LoVo (cell line): ENCODE results near the gene LNPEP.

Experiments used
- DNase-seq: peaks from one replicate; pipeline ENCODE4 v3.0.0-alpha.2; 2016; ENCODE audit warnings: low spot score

Gene LNPEP

GRCh38 chr5:97000391-97000790 lies 64.5 kb downstream of the LNPEP start:
- no peak for DNase-seq

DNA sequence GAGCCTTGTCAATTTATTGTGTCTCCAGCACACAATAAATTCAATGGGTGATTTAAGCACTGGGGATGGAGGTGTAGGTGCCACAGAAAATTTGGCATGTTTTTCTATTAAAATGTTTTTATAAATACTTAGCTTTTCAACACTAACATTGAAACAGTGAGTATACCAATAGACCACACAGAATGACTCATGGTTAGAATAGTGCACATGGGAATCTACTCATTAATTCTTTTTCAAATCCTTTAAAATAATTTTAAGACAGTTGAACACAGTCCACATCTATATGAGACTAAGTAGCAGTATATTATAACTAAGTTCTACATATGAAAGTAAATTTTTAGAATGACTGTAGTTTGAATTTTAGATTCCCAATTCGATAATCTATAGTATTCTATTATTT lies 67.1 kb downstream of the LNPEP start:
- no peak for DNase-seq

- no peak for DNase-seq
These were observed 68.7 kb downstream of the LNPEP start for GRCh38 chr5:97004423-97005060.

GRCh38 chr5:97006454-97007060 lies 70.7 kb downstream of the LNPEP start:
- DNase-seq = no peak

DNA sequence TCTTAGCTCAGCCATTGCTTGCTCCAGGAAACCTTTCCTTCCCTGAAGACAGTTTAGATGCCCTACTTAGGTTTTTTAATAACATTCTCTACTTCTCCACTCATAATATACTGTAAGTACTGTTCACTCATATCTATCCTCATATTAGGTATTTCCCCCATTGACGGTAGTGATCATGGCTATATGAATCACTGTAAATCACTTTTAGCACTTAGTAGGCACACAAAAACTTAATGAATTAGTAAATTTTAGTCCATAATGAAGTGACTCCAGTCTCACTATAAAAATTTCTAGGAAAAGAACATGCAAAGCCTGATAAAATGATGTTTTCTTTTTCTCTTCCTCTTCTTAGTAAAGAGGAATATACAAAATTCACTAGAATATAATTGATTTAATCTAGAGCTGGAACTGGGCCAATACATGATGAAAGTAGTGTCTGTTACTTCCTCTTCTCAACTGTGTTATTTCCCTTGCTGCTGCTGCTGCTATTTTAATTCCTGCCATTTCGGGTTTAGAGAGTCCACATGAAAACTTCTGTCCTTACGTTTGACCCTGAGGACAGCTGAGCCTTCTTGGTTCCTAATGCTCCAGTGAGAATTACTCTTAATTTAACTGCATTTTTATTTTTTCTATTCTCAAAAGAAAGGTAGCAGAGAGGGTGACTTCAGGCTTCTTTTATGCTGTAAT lies 73.5 kb downstream of the LNPEP start:
- no peak for DNase-seq

- no peak for DNase-seq
These were observed 74.0 kb downstream of the LNPEP start for GRCh38 chr5:97009921-97010320.

DNA sequence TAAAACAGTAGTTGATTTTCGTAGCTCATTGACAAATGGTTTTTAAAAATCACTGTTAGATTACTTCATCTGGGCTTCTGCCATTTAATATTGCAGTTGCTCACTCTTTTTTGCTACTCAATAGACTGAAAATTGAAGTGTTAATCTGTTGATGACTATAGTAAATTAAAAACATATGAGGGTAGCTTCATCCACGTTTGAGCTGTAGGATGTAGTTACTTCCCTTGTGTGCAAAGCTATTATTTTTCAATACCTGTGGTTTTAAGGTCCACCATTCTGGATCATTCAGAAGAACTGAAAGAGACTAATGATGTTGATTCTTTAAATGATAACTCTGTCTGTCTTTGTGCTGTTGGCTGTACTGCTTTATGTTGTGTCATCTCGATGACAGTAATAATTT lies 74.7 kb downstream of the LNPEP start:
- DNase-seq = no peak

DNA sequence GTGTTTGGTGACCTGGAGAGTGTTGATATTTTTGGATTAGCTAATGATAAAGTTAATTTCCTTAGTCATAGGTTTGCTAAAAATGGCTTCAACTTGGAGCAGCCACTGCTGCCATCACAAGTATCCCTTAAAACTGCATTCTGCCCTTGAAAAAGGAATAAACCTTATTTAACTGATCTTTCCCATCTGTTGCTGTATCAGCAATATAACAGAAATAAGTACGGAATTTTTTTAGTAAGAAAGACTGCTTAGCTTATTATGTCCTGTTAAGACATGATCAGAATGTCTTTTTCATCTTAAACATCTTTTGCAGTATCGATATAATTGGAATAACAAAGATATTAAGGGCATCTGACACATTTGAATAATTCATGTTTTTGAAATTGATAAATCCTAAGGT lies 75.7 kb downstream of the LNPEP start:
- DNase-seq = no peak

- DNase-seq = no peak
These were observed 83.7 kb downstream of the LNPEP start for GRCh38 chr5:97019435-97020117.

DNA sequence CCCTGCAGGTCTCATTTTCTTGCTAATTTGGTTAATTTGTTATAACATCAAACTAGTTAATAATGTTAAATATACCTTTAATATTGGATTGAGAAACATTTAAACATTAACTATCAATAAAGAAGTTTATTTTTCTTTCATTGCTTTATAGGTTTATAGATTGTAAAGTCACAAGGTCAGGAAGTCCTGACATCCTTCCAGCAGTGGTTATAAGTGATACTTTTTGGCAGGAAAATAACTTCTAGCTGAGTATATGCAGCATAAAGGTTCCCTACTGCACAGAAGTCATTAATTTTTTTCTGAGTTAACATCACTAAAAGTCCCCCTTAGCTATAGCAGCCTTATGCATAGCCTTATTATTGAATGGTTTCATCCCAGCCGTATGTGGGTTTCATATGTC lies 85.5 kb downstream of the LNPEP start:
- no peak for DNase-seq

DNA sequence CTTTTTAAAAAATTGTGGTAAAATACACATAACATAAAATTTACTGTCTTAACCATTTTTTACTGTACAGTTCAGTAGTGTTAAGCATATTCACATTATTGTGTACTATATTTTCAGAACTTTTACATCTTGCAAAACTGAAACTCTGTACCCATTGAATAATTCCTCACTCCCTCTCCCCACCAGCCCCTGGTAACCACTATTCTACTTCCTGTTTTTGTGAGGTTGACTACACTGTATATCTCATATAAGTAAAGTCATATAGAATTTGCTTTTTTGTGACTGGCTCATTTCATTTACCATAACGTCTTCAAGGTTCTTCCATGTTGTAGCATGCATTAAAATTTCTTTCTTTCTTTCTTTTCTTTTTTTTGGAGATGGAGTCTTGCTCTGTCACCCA lies 87.0 kb downstream of the LNPEP start:
- DNase-seq = no peak

DNA sequence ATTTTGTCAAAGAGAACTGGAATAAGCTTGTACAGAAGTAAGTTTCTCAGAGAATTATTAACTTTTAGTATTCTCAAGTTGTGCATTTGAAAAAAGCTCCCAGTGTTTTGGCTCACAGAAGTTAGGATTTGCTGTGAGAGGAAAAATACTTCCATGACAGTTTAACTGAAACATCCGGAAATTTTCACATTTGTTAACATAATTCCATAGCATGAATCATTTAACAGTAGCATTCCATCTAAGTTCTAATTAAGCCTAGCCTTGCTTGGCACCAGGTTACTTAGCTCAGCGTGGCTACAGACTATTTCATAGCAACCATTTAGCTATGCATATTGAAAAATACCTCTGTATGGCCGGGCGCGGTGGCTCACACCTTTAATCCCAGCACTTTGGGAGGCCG lies 90.8 kb downstream of the LNPEP start:
- no peak for DNase-seq

- DNase-seq = no peak
These were observed 101.9 kb downstream of the LNPEP start for GRCh38 chr5:97037819-97038218.

- DNase-seq = no peak
These were observed 105.4 kb downstream of the LNPEP start for GRCh38 chr5:97041239-97041638.

DNA sequence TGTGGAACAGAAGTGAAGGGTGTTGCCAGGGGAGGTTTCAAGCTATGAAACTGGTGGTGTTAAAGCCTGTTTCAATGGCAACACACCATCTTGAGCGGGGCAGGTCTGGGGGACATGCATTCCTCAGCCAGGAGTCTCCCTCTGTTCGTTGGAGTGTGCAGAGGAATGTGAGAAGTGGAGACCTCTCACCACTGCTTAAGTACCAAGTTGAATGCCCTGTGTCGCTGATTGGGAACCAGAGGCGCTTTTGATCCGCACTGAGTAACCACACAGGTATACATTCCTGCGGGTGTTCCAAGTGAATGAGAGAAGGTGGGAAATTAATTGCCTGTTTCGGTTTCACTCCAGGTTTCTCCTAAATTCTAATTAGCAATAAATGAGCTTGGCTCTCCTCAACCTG lies 107.1 kb downstream of the LNPEP start:
- DNase-seq = no peak

- no peak for DNase-seq
These were observed 107.6 kb downstream of the LNPEP start for GRCh38 chr5:97043511-97043910.

DNA sequence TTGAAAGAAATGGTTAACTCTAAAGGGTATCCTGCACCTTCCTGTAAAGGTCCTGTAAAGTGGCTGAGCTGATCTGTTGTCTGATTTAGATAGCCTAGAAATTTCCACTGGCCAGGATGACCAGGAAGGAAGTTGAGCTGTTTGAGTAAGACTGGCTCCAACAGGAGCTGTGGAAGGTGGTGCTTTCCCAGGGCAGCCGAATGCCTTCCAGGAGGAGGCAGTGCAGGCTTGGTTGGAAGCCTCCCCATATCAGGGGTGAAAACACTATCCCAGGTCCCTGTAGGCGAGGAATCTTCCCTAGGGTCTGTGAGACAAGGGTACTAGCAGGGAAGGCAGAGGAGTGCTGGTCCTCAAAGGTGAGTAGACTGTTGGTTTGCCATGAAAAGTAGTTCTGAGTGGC lies 108.2 kb downstream of the LNPEP start:
- DNase-seq = no peak

GRCh38 chr5:97046270-97046982 lies 110.5 kb downstream of the LNPEP start:
- DNase-seq = no peak

DNA sequence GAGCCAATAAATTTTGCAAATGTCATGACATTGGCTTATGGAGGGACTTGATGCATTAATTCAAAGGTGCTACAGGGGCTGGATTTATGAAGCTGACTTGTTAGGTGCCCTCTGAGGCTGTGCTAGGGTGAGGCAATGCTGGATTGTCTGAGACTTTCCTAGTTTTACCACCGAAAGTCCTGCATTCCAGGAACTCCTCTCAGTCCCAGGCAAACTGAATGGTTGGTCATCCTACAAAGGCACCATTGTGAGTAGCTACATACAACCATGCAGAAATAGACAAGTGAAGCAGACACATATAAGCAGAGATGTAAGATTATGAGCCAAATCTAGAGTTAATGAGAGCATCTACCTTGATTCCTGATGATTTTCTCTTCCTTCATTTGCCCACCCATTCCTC lies 111.2 kb downstream of the LNPEP start:
- DNase-seq = no peak

- DNase-seq = no peak
These were observed 113.3 kb downstream of the LNPEP start for GRCh38 chr5:97049175-97049574.

DNA sequence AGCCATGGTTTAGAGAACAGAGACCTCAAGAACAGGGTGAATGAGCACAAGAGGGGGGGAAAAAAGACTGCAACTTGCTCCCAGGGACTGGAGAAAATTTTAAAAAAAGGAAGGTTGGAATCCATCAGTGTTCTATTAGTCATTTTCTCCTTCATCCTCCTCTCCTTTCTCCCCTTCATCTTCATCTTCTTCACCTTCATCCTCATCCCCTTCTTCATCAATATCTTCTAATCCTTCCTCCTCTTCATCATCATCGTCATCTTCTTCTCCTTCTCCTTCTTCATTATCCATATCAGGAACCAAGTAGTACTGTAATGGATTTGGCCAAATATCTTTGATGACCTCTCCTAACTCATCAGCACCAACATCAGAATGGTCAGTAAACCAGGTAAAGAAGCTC lies 120.4 kb downstream of the LNPEP start:
- DNase-seq = no peak

DNA sequence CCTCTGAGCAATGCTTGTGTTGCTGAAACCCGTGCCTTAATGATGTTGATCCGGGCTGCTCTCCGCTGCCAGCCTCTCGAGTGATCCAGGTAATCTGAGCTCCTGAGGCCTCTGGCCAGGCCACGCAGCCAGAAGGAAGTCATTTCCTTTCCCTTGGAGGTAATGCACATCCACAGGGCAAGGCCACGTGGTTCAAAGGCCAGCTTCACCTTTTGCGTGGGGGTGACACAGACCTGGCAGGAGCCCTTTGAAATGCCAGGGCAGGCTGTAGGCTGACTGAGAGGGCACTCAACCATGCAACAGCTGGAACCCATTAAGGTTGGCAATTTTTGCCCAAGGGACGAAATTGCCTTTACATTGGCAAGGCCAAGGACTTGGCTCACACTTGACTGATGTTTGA lies 126.2 kb downstream of the LNPEP start:
- DNase-seq = no peak

GRCh38 chr5:97063251-97063650 lies 127.4 kb downstream of the LNPEP start:
- no peak for DNase-seq
